Parathyroid adenoma (tissue), 2 donors: ENCODE measurements around the gene S1PR2.

Experiments used
- H2AFZ ChIP-seq: fragments of 300-600 bp; sonication (generic); one replicate; pipeline ENCODE4 v1.7.0; 2017; ENCODE audit warnings: antibody characterized with exemption, mild to moderate bottlenecking
- H3K27ac ChIP-seq: fragments of 300-600 bp; sonication (generic); one replicate; pipeline ENCODE4 v1.7.0; 2017
- H3K27me3 ChIP-seq: fragments of 300-600 bp; sonication (generic); one replicate; pipeline ENCODE4 v1.7.0; 2017; ENCODE audit warnings: low read length; ENCODE audit not compliant: control insufficient read depth, insufficient read depth
- H3K36me3 ChIP-seq: fragments of 300-600 bp; sonication (generic); one replicate; pipeline ENCODE4 v1.7.0; 2017; ENCODE audit warnings: low read length; ENCODE audit not compliant: control insufficient read depth, insufficient read depth
- H3K4me1 ChIP-seq: fragments of 300-600 bp; sonication (generic); one replicate; pipeline ENCODE4 v1.7.0; 2017; ENCODE audit warnings: control low read depth
- H3K4me2 ChIP-seq: fragments of 300-600 bp; sonication (generic); one replicate; pipeline ENCODE4 v1.7.0; 2017; ENCODE audit warnings: low read length
- H3K4me3 ChIP-seq: fragments of 300-600 bp; sonication (generic); one replicate; pipeline ENCODE4 v1.7.0; 2017; ENCODE audit warnings: low read depth, low read length
- H3K79me2 ChIP-seq: fragments of 300-600 bp; sonication (generic); one replicate; pipeline ENCODE4 v1.7.0; 2017; ENCODE audit warnings: control low read depth
- H3K9ac ChIP-seq: fragments of 300-600 bp; sonication (generic); one replicate; pipeline ENCODE4 v1.7.0; 2017; ENCODE audit warnings: mild to moderate bottlenecking
- H3K9me3 ChIP-seq: fragments of 300-600 bp; sonication (generic); one replicate; pipeline ENCODE4 v1.7.0; 2017; ENCODE audit warnings: low read length; ENCODE audit not compliant: control insufficient read depth
- CTCF ChIP-seq: fragments of 300-600 bp; sonication (generic); IDR thresholded peaks from one replicate; pipeline ENCODE4 v1.7.0; 2017; ENCODE audit warnings: antibody characterized with exemption, mild to moderate bottlenecking
- donor health status: primary hyperparathyroidism.

S1PR2 gene

DNA sequence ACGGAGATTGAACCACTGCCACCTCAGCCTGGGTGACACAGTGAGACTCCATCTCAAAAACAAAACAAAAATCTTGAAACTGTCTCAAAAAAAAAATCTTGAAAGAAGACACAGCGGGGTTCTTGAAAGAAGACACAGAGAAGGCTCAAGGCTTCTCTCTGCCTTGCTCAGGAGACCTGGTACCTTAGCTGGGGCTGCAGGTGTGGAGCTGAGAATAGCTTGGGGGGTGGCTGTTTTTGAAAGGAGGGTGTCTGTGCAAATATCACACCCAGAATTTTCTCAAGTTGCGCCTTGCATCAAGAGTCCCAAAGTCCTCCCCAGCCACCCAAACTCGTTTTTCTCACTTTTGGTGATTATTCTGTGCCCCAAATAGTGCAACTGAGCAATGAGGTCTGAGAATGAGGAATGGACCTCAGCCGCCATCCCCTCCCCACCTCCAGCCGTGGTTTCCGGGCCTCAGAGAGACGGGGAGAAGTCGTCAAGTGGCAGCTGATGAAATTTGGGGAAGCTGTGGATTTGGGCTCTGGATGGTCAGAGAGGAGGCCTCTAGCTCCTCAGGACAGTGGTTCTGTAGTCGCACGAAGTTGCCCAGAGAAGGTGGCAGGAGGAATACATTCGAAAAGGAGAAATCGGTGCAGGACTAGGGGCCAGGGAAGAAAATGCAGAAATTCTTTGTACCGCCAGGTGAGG, 8.8 kb downstream of the S1PR2 start:
- no peaks in the 10 kb centered on the region for H3K27me3 ChIP-seq
- no peak overlapping the region for H3K4me3 ChIP-seq
- no peaks in the 10 kb centered on the region for H3K79me2 ChIP-seq
- no peak overlapping the region for H3K9ac ChIP-seq
- H3K4me2 ChIP-seq: no peak overlapping the region
- no peak overlapping the region for H3K27ac ChIP-seq
- no peak for TF ChIP-seq CTCF
- no peaks in the 10 kb centered on the region for H3K4me1 ChIP-seq
- no peaks in the 10 kb centered on the region for H3K36me3 ChIP-seq
- H2AFZ ChIP-seq: no peak overlapping the region
- H3K9me3 ChIP-seq: no peaks in the 10 kb centered on the region

GRCh38 chr19:10220695-10221094, 10.4 kb downstream of the S1PR2 start:
- no peak overlapping the region for H3K27ac ChIP-seq
- no peaks in the 10 kb centered on the region for H3K36me3 ChIP-seq
- TF ChIP-seq CTCF: no peak

DNA sequence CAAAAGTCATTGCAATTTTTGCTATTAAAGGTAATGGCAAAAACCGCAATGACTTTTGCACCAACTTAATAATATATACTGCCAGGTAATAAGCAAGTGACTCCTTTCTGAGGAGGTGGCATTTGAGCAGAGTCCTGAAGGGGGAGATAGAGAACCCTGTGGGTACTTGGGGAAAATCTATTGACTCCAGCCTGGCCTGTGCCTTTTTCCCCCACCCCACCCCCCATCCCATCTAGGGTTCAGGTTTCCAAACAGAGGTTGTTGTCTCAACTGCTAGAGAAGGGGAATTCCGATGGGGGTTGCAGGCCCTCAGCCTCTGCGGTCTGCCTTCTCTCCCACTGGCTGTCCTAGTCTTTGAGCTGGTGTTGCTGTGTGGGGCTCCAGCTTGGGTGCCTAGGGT, 11.5 kb downstream of the S1PR2 start:
- H3K36me3 ChIP-seq: no peaks in the 10 kb centered on the region
- H3K27ac ChIP-seq: no peak overlapping the region
- no peak for TF ChIP-seq CTCF
- H3K9me3 ChIP-seq: no peaks in the 10 kb centered on the region
- no peak overlapping the region for H2AFZ ChIP-seq
- H3K27me3 ChIP-seq: no peaks in the 10 kb centered on the region
- H3K4me2 ChIP-seq: no peak overlapping the region
- no peaks in the 10 kb centered on the region for H3K79me2 ChIP-seq
- no peak overlapping the region for H3K4me3 ChIP-seq
- no peak overlapping the region for H3K9ac ChIP-seq
- no peaks in the 10 kb centered on the region for H3K4me1 ChIP-seq

More at GRCh38 chr19:10220695-10221094, 10.4 kb downstream of the S1PR2 start:
- Histone ChIP-seq H3K4me2 (no peak overlapping the region), H3K9ac (no peak overlapping the region), H3K79me2 (no peaks in the 10 kb centered on the region), H2AFZ (no peak overlapping the region), H3K27me3 (no peaks in the 10 kb centered on the region), H3K4me3 (no peak overlapping the region), H3K4me1 (no peaks in the 10 kb centered on the region), H3K9me3 (no peaks in the 10 kb centered on the region)

DNA sequence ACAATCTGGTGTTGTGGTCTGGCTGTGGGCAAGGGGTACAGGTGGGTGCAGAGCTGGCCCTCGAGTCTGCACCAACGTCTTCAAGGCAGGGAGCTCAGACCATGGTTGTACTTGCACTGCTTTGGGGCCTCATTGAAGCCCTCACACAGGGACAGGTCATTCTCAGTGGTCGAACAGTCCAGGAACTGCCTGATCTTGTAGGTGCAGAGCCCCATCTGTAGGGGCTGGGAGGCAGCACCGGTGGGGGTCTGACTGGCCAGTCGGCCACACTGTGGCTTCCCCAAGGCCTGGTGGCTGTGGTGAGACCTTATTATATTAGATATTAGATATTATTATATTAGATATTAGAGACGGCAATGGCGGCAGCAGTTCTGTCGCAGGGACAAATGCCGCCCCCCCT, 14.0 kb downstream of the S1PR2 start:
- Histone ChIP-seq H3K79me2 (no peaks in the 10 kb centered on the region), H3K27me3 (no peaks in the 10 kb centered on the region), H2AFZ (no peak overlapping the region), H3K4me1 (no peaks in the 10 kb centered on the region), H3K27ac (no peak overlapping the region), H3K36me3 (no peaks in the 10 kb centered on the region), H3K4me3 (no peak overlapping the region), H3K9ac (no peak overlapping the region), H3K4me2 (no peak overlapping the region), H3K9me3 (no peaks in the 10 kb centered on the region)
- TF ChIP-seq CTCF: no peak

- Histone ChIP-seq H3K4me2 (no peak overlapping the region), H2AFZ (no peak overlapping the region), H3K9me3 (no peaks in the 10 kb centered on the region), H3K4me1 (no peaks in the 10 kb centered on the region), H3K27me3 (no peaks in the 10 kb centered on the region), H3K9ac (no peak overlapping the region), H3K4me3 (no peak overlapping the region), H3K79me2 (no peaks in the 10 kb centered on the region), H3K36me3 (no peaks in the 10 kb centered on the region), H3K27ac (no peak overlapping the region)
- no peak for TF ChIP-seq CTCF
These were observed 16.3 kb downstream of the S1PR2 start for GRCh38 chr19:10214784-10215183.
